GM23338 (cell line): Measurements from ENCODE around the gene RICTOR. TPM values are rescaled to one million over a fixed set of nuclear protein-coding genes. Genes with fewer than 3 reads are reported as not detected.

Experiments
- ATAC-seq: fragments of 200-7000 bp; cut with Tn5 transposase; 3 replicates; pipeline ENCODE4 v1.9.1; 2020
- DNase-seq: peaks from one replicate; pipeline ENCODE4 v3.0.0-alpha.2; 2015; ENCODE audit warnings: low spot score
- H2AFZ ChIP-seq: fragments of 200-600 bp; sonication (generic); 2 replicates; pipeline ENCODE4 v1.8.0; 2016; ENCODE audit warnings: antibody characterized with exemption, mild to moderate bottlenecking, moderate library complexity
- H3F3A ChIP-seq: fragments of 200-600 bp; sonication (generic); replicated peaks from 2 replicates; pipeline ENCODE4 v1.8.0; 2017; ENCODE audit warnings: antibody characterized with exemption, mixed run types, low read depth
- H3K27ac ChIP-seq: fragments of 200-600 bp; sonication (generic); 2 replicates; pipeline ENCODE4 v1.6.1; 2016; ENCODE audit warnings: low read depth
- H3K27me3 ChIP-seq: fragments of 200-600 bp; sonication (generic); 2 replicates; pipeline ENCODE4 v1.8.0; 2016; ENCODE audit warnings: mild to moderate bottlenecking, mixed run types, moderate library complexity; ENCODE audit not compliant: insufficient read depth
- H3K36me3 ChIP-seq: fragments of 200-600 bp; sonication (generic); 2 replicates; pipeline ENCODE4 v1.8.0; 2016; ENCODE audit warnings: mild to moderate bottlenecking; ENCODE audit not compliant: insufficient read depth
- H3K4me1 ChIP-seq: fragments of 200-600 bp; sonication (generic); 2 replicates; pipeline ENCODE4 v1.8.0; 2016; ENCODE audit warnings: mild to moderate bottlenecking, moderate library complexity; ENCODE audit not compliant: insufficient read depth
- H3K4me2 ChIP-seq: fragments of 200-600 bp; sonication (generic); 2 replicates; pipeline ENCODE4 v1.7.1; 2017; ENCODE audit warnings: mixed run types
- H3K4me3 ChIP-seq: fragments of 200-600 bp; sonication (generic); 2 replicates; pipeline ENCODE4 v1.6.1; 2016; ENCODE audit warnings: mixed run types
- H3K79me2 ChIP-seq: fragments of 200-600 bp; sonication (generic); replicated peaks from 2 replicates; pipeline ENCODE4 v1.8.0; 2017; ENCODE audit warnings: mild to moderate bottlenecking; ENCODE audit not compliant: insufficient read depth
- H3K9me2 ChIP-seq: fragments of 200-600 bp; sonication (generic); 2 replicates; pipeline ENCODE4 v1.8.0; 2017; ENCODE audit not compliant: insufficient read depth
- H4K20me1 ChIP-seq: fragments of 200-600 bp; sonication (generic); replicated peaks from 2 replicates; pipeline ENCODE4 v1.8.0; 2017; ENCODE audit warnings: mild to moderate bottlenecking; ENCODE audit not compliant: insufficient read depth
- H3K27ac Mint-ChIP-seq: 2 replicates; pipeline ENCODE4 v1.8.0; 2020; ENCODE audit warnings: inconsistent platforms, mild to moderate bottlenecking, moderate library complexity, mixed read lengths
- H3K27me3 Mint-ChIP-seq: 3 replicates; pipeline ENCODE4 v1.8.0; 2022; ENCODE audit warnings: low read depth, mild to moderate bottlenecking, moderate library complexity, mixed read lengths, inconsistent platforms; ENCODE audit not compliant: insufficient read depth, poor library complexity
- H3K36me3 Mint-ChIP-seq: 3 replicates; pipeline ENCODE4 v1.8.0; 2021; ENCODE audit warnings: low read depth, mild to moderate bottlenecking, inconsistent platforms, moderate library complexity, mixed read lengths
- H3K4me1 Mint-ChIP-seq: 3 replicates; pipeline ENCODE4 v1.8.0; 2020; ENCODE audit warnings: mild to moderate bottlenecking, inconsistent platforms, mixed read lengths
- H3K4me3 Mint-ChIP-seq: 3 replicates; pipeline ENCODE4 v1.8.0; 2021; ENCODE audit warnings: moderate library complexity, mild to moderate bottlenecking, inconsistent platforms, mixed read lengths
- H3K9me3 Mint-ChIP-seq: 3 replicates; pipeline ENCODE4 v1.8.0; 2020; ENCODE audit warnings: moderate library complexity, mild to moderate bottlenecking, inconsistent platforms, mixed read lengths
- CREB1 ChIP-seq: fragments of 250-450 bp; sonication (Bioruptor Pico); IDR thresholded peaks from 2 replicates; pipeline ENCODE4 v1.5.0; 2020; ENCODE audit warnings: low read depth, mild to moderate bottlenecking, moderate library complexity
- EZH2 ChIP-seq: fragments of 200-600 bp; sonication (generic); IDR thresholded peaks from one replicate; pipeline ENCODE4 v1.8.0; 2017; ENCODE audit warnings: antibody characterized with exemption, mild to moderate bottlenecking, low read depth; ENCODE audit not compliant: unreplicated experiment
- EZH2phosphoT487 ChIP-seq: fragments of 200-600 bp; sonication (generic); IDR thresholded peaks from one replicate; pipeline ENCODE4 v1.8.1; 2018; ENCODE audit warnings: antibody characterized with exemption; ENCODE audit not compliant: unreplicated experiment
- JUNB ChIP-seq: IDR thresholded peaks from one replicate; pipeline ENCODE4 v1.6.1; 2016; ENCODE audit warnings: antibody characterized with exemption; ENCODE audit not compliant: unreplicated experiment
- POLR2AphosphoS5 ChIP-seq: IDR thresholded peaks from 2 replicates; pipeline ENCODE4 v1.6.1; 2016; ENCODE audit warnings: antibody characterized with exemption, low read depth
- STAT1 ChIP-seq: IDR thresholded peaks from one replicate; pipeline ENCODE4 v1.6.1; 2016; ENCODE audit warnings: antibody characterized with exemption; ENCODE audit not compliant: unreplicated experiment
- ZNF114 ChIP-seq: fragments of 250-450 bp; sonication (Bioruptor Pico); IDR thresholded peaks from 2 replicates; pipeline ENCODE4 v1.5.0; 2020; ENCODE audit warnings: mild to moderate bottlenecking, moderate library complexity
- ZNF331 ChIP-seq: fragments of 250-450 bp; sonication (Bioruptor Pico); IDR thresholded peaks from 2 replicates; pipeline ENCODE4 v1.5.0; 2020; ENCODE audit warnings: low read depth, mild to moderate bottlenecking, moderate library complexity
- polyA plus RNA-seq: library from polyadenylated mRNA; unstranded; fragments of >200 nt; fragmentation: Nextera tagmentation; extraction: Ambion mirVana; gene quantifications from 2 replicates; pipeline ENCODE4 v1.2.1, GENCODE V29; 2016
- total RNA-seq: library from RNA; depleted of rRNA; stranded (reverse); fragments of >200 nt; shearing (Covaris generic); gene quantifications from 2 replicates; pipeline ENCODE4 v1.2.3, GENCODE V29; 2014
- TF ChIP-seq, protein P1 (sequence below): IDR thresholded peaks from one replicate; pipeline ENCODE4 v1.6.1; 2018; ENCODE audit warnings: antibody characterized with exemption; ENCODE audit not compliant: unreplicated experiment
- TF ChIP-seq, protein P2 (sequence below): IDR thresholded peaks from 2 replicates; pipeline ENCODE4 v1.6.1; 2016; ENCODE audit warnings: antibody characterized with exemption

RICTOR gene
- total and polyA plus RNA-seq, 2 experiments from 2014 or later: 9.9 to 27.4 TPM

DNA sequence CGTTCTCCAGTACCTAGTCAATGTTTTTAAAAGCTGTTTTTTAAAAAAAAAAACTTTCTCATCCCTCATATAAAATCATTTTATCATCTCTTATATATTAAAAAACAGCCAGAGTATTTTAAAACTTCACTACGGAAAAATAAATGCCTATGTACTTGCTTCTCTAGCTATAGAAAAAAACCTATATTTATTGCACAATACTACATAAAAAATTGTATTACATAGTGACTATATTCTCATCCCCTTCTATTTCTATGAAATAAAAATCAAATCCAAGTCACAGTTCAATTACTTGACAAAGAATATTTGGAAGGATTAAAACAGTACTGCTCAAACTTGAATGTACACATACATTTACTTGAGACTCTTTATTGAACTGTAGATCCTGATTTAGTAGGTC lies 56.7 kb downstream of the RICTOR start:
- peaks cover 30% of the 10 kb centered on the region for H3K4me1 Mint-ChIP-seq

DNA sequence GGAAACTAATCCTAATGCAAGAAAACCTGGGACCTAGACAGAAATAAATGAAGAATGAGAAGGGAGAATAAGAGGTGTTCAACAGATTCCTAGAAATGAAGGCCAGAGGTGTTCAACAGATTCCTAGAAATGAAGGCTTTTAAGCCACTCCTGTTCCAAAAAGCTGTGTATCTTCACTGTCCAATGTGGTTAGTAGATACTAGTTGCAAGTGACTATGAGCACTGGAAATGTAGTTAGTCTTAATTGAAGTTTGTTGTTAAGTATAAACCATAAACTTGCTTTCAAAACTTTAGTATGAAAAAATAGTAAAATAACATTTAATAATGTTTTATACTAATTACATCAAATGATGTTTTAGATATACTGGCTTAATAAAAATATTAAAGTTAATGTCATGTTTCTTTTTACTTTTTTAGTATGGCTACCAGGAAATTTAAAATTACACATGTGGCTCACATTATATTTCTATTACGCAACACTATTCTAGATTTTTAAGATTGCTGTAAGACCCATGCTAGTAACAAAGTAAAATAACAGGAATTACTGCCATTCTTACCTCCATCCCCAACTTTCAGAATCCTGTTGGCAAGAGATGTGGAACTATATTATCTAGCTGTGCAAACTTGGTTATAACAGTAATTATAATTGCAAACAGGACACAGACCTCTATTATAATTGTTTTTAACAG lies 57.5 kb downstream of the RICTOR start:
- Histone ChIP-seq H3K4me2 (no peak overlapping the region), H3K27ac (0 out of 2 replicates have a peak overlapping the region, but pooled peaks have one; percentile 40), H3K36me3 (0 out of 2 replicates have a peak, but pooled peaks cover 6% of the 10 kb centered on the region), H3K4me1 (peaks cover 19% of the 10 kb centered on the region), H3K4me3 (no peak overlapping the region), H3F3A (no peaks in the 10 kb centered on the region), H3K79me2 (0 out of 2 replicates have a peak, but pooled peaks cover 11% of the 10 kb centered on the region), H2AFZ (no peak overlapping the region), H3K9me2 (no peaks in the 10 kb centered on the region), H3K27me3 (no peaks in the 10 kb centered on the region), H4K20me1 (no peaks in the 10 kb centered on the region)
- DNase-seq (no peak), ATAC-seq (no peak)
- Mint-ChIP-seq H3K36me3 (peaks cover 23% of the 10 kb centered on the region), H3K27ac (peak overlapping the region; percentile 64), H3K9me3 (peaks cover 11% of the 10 kb centered on the region), H3K4me1 (peaks cover 25% of the 10 kb centered on the region), H3K27me3 (no peaks in the 10 kb centered on the region), H3K4me3 (no peak overlapping the region)
- no peak for TF ChIP-seq EZH2
- no peak for TF ChIP-seq POLR2AphosphoS5
- TF ChIP-seq ZNF331 (CRISPR knock-in tag): no peak
- TF ChIP-seq, protein P1, sequence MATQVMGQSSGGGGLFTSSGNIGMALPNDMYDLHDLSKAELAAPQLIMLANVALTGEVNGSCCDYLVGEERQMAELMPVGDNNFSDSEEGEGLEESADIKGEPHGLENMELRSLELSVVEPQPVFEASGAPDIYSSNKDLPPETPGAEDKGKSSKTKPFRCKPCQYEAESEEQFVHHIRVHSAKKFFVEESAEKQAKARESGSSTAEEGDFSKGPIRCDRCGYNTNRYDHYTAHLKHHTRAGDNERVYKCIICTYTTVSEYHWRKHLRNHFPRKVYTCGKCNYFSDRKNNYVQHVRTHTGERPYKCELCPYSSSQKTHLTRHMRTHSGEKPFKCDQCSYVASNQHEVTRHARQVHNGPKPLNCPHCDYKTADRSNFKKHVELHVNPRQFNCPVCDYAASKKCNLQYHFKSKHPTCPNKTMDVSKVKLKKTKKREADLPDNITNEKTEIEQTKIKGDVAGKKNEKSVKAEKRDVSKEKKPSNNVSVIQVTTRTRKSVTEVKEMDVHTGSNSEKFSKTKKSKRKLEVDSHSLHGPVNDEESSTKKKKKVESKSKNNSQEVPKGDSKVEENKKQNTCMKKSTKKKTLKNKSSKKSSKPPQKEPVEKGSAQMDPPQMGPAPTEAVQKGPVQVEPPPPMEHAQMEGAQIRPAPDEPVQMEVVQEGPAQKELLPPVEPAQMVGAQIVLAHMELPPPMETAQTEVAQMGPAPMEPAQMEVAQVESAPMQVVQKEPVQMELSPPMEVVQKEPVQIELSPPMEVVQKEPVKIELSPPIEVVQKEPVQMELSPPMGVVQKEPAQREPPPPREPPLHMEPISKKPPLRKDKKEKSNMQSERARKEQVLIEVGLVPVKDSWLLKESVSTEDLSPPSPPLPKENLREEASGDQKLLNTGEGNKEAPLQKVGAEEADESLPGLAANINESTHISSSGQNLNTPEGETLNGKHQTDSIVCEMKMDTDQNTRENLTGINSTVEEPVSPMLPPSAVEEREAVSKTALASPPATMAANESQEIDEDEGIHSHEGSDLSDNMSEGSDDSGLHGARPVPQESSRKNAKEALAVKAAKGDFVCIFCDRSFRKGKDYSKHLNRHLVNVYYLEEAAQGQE: no peak
- TF ChIP-seq, protein P2, sequence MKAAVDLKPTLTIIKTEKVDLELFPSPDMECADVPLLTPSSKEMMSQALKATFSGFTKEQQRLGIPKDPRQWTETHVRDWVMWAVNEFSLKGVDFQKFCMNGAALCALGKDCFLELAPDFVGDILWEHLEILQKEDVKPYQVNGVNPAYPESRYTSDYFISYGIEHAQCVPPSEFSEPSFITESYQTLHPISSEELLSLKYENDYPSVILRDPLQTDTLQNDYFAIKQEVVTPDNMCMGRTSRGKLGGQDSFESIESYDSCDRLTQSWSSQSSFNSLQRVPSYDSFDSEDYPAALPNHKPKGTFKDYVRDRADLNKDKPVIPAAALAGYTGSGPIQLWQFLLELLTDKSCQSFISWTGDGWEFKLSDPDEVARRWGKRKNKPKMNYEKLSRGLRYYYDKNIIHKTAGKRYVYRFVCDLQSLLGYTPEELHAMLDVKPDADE: no peak
- no peak for TF ChIP-seq CREB1 (CRISPR knock-in tag)

More for the DNA sequence above, 56.7 kb downstream of the RICTOR start:
- Histone ChIP-seq H4K20me1 (no peaks in the 10 kb centered on the region), H3K79me2 (peaks cover 13% of the 10 kb centered on the region; the same call in 1 of the 2 replicates), H3K9me2 (no peaks in the 10 kb centered on the region), H3K4me1 (peaks cover 27% of the 10 kb centered on the region), H3K36me3 (0 out of 2 replicates have a peak, but pooled peaks cover under 1% of the 10 kb centered on the region), H3F3A (no peaks in the 10 kb centered on the region), H3K4me3 (no peak overlapping the region), H2AFZ (no peak overlapping the region), H3K4me2 (no peak overlapping the region), H3K27ac (no peak overlapping the region), H3K27me3 (no peaks in the 10 kb centered on the region)
- no peak for TF ChIP-seq CREB1 (CRISPR knock-in tag)
- no peak for TF ChIP-seq JUNB
- TF ChIP-seq STAT1: no peak
- no peak for TF ChIP-seq ZNF114 (CRISPR knock-in tag)
- no peak for TF ChIP-seq POLR2AphosphoS5
- TF ChIP-seq EZH2phosphoT487: no peak
- TF ChIP-seq, protein P1: no peak
- TF ChIP-seq, protein P2: no peak
- H3K36me3 Mint-ChIP-seq: peaks cover 15% of the 10 kb centered on the region
- no peak overlapping the region for H3K27ac Mint-ChIP-seq
- H3K4me3 Mint-ChIP-seq: no peak overlapping the region
- no peak for DNase-seq
- H3K9me3 Mint-ChIP-seq: peaks cover 3% of the 10 kb centered on the region
- H3K27me3 Mint-ChIP-seq: no peaks in the 10 kb centered on the region
- ATAC-seq: no peak
